Inflammatory macrophage (primary cell): ENCODE measurements around the gene ADAMTS7.
A peak's percentile ranks its signal among the peaks of the same experiment; 100 is the strongest.
"Not testable (repeated sequence)": the region's sequence is repeated elsewhere in the genome, so short reads cannot be mapped to it uniquely, and the experiment has no call there.

Experiments used
- DNase-seq, 2 donors: peaks; one replicate each; pipeline ENCODE4 v3.0.0-alpha.2; 2020 to 2022

The ADAMTS7 gene

GRCh38 chr15:78750974-78751601, 60.2 kb downstream of the ADAMTS7 start:
- DNase-seq: peak; percentile 87 to 92

- DNase-seq: no peak
Observed at GRCh38 chr15:78750566-78750965, 60.7 kb downstream of the ADAMTS7 start.

- no peak for DNase-seq
Observed at GRCh38 chr15:78749831-78750230, 61.4 kb downstream of the ADAMTS7 start.

GRCh38 chr15:78747877-78748276, 63.4 kb downstream of the ADAMTS7 start:
- not testable (repeated sequence) for DNase-seq

GRCh38 chr15:78741674-78742073, 69.6 kb downstream of the ADAMTS7 start:
- DNase-seq: peak in 1 of 2 donors; percentile 10

GRCh38 chr15:78740904-78741274, 70.4 kb downstream of the ADAMTS7 start:
- DNase-seq: no peak

GRCh38 chr15:78739996-78740903, 71.0 kb downstream of the ADAMTS7 start:
- peak; percentile 71 to 91 for DNase-seq

GRCh38 chr15:78739206-78739605, 72.1 kb downstream of the ADAMTS7 start:
- DNase-seq: no peak

GRCh38 chr15:78737931-78738558, 73.2 kb downstream of the ADAMTS7 start:
- peak; percentile 34 to 72 for DNase-seq

GRCh38 chr15:78737187-78737820, 74.0 kb downstream of the ADAMTS7 start:
- no peak for DNase-seq

GRCh38 chr15:78736286-78736685, 75.0 kb downstream of the ADAMTS7 start:
- DNase-seq: not testable (repeated sequence)

GRCh38 chr15:78734451-78735064, 76.7 kb downstream of the ADAMTS7 start:
- DNase-seq: no peak

GRCh38 chr15:78732634-78733033, 78.6 kb downstream of the ADAMTS7 start:
- DNase-seq: no peak

GRCh38 chr15:78730955-78731354, 80.3 kb downstream of the ADAMTS7 start:
- DNase-seq: no peak

- not testable (repeated sequence) for DNase-seq
Observed at GRCh38 chr15:78728427-78728826, 82.8 kb downstream of the ADAMTS7 start.

- no peak for DNase-seq
Observed at GRCh38 chr15:78727561-78727960, 83.7 kb downstream of the ADAMTS7 start.

GRCh38 chr15:78726870-78727551, 84.3 kb downstream of the ADAMTS7 start:
- peak; percentile 37 to 41 for DNase-seq

GRCh38 chr15:78719819-78720450, 91.3 kb downstream of the ADAMTS7 start:
- peak; percentile 28 to 44 for DNase-seq

GRCh38 chr15:78718837-78719236, 92.4 kb downstream of the ADAMTS7 start:
- no peak for DNase-seq

GRCh38 chr15:78717956-78718656, 93.2 kb downstream of the ADAMTS7 start:
- no peak for DNase-seq

GRCh38 chr15:78716651-78717050, 94.6 kb downstream of the ADAMTS7 start:
- peak; percentile 31 to 54 for DNase-seq
